Measurements from ENCODE around the gene SLC43A2.
"Not testable (repeated sequence)": the region's sequence is repeated elsewhere in the genome, so short reads cannot be mapped to it uniquely, and the experiment has no call there.

Gene SLC43A2

GRCh38 chr17:1627982-1628855 lies at the start of gene SLC43A2:
SLC43A2 (minus strand) TSS chr17:1628834; CDS start chr17:1627874, 960 bp downstream.
- Histone ChIP-seq H3K9me3 (ENCODE audit: control insufficient read depth in 2 of 2, low read length in 2 of 2) (no peaks in the 10 kb centered on the region), H3K27me3 (ENCODE audit: control insufficient read depth in 2 of 2, insufficient read depth in 2 of 2, low read length in 2 of 2) (no peaks in the 10 kb centered on the region), H3K36me3 (ENCODE audit: control insufficient read depth in 2 of 2, insufficient read depth in 2 of 2, low read length in 2 of 2) (peaks cover 0 to 3% of the 10 kb centered on the region in 2 donors), H3K4me3 (ENCODE audit: low read length in 2 of 2) (peak within 1 kb of the TSS; percentile 79 to 86), H3K4me1 (ENCODE audit: control insufficient read depth in 2 of 2, insufficient read depth in 2 of 2, low read length in 2 of 2) (peaks cover 18 to 19% of the 10 kb centered on the region in 2 donors), H3K9ac (ENCODE audit: low read depth in 1 of 2, low read length in 2 of 2) (peak within 1 kb of the TSS; percentile 73 to 80), H3K27ac (ENCODE audit: low read depth in 2 of 2, low read length in 2 of 2) (peak within 1 kb of the TSS; percentile 90 to 94)

GRCh38 chr17:1676401-1676800 lies 47.8 kb upstream of the SLC43A2 start:
- no peaks in the 10 kb centered on the region for H3K4me1 ChIP-seq (ENCODE audit: control insufficient read depth in 2 of 2, insufficient read depth in 2 of 2, low read length in 2 of 2)
- no peak overlapping the region for H3K4me3 ChIP-seq (ENCODE audit: low read length in 2 of 2)
- H3K9me3 ChIP-seq (ENCODE audit: control insufficient read depth in 2 of 2, low read length in 2 of 2): no peaks in the 10 kb centered on the region
- H3K9ac ChIP-seq (ENCODE audit: low read depth in 1 of 2, low read length in 2 of 2): no peak overlapping the region
- no peak overlapping the region for H3K27ac ChIP-seq (ENCODE audit: low read depth in 2 of 2, low read length in 2 of 2)
- H3K27me3 ChIP-seq (ENCODE audit: control insufficient read depth in 2 of 2, insufficient read depth in 2 of 2, low read length in 2 of 2): no peaks in the 10 kb centered on the region
- peaks cover 87 to 90% of the 10 kb centered on the region in 2 donors for H3K36me3 ChIP-seq (ENCODE audit: control insufficient read depth in 2 of 2, insufficient read depth in 2 of 2, low read length in 2 of 2)

GRCh38 chr17:1673041-1673785 lies 44.6 kb upstream of the SLC43A2 start:
- no peak overlapping the region for H3K4me3 ChIP-seq (ENCODE audit: low read length in 2 of 2)
- no peaks in the 10 kb centered on the region for H3K9me3 ChIP-seq (ENCODE audit: control insufficient read depth in 2 of 2, low read length in 2 of 2)
- peaks cover 0 to 3% of the 10 kb centered on the region in 2 donors for H3K4me1 ChIP-seq (ENCODE audit: control insufficient read depth in 2 of 2, insufficient read depth in 2 of 2, low read length in 2 of 2)
- H3K9ac ChIP-seq (ENCODE audit: low read depth in 1 of 2, low read length in 2 of 2): no peak overlapping the region
- H3K27ac ChIP-seq (ENCODE audit: low read depth in 2 of 2, low read length in 2 of 2): no peak overlapping the region
- peaks cover 74 to 82% of the 10 kb centered on the region in 2 donors for H3K36me3 ChIP-seq (ENCODE audit: control insufficient read depth in 2 of 2, insufficient read depth in 2 of 2, low read length in 2 of 2)
- H3K27me3 ChIP-seq (ENCODE audit: control insufficient read depth in 2 of 2, insufficient read depth in 2 of 2, low read length in 2 of 2): no peaks in the 10 kb centered on the region

- H3K27ac ChIP-seq (ENCODE audit: low read depth in 2 of 2, low read length in 2 of 2); H3K9ac ChIP-seq (ENCODE audit: low read depth in 1 of 2, low read length in 2 of 2); H3K4me1 ChIP-seq (ENCODE audit: control insufficient read depth in 2 of 2, insufficient read depth in 2 of 2, low read length in 2 of 2); H3K9me3 ChIP-seq (ENCODE audit: control insufficient read depth in 2 of 2, low read length in 2 of 2); H3K4me3 ChIP-seq (ENCODE audit: low read length in 2 of 2); H3K27me3 ChIP-seq (ENCODE audit: control insufficient read depth in 2 of 2, insufficient read depth in 2 of 2, low read length in 2 of 2): not testable (repeated sequence)
- H3K36me3 ChIP-seq (ENCODE audit: control insufficient read depth in 2 of 2, insufficient read depth in 2 of 2, low read length in 2 of 2): peaks cover 66 to 72% of the 10 kb centered on the region in 2 donors
Observed at GRCh38 chr17:1663934-1664333, 35.3 kb upstream of the SLC43A2 start.

- Histone ChIP-seq H3K27me3 (ENCODE audit: control insufficient read depth in 2 of 2, insufficient read depth in 2 of 2, low read length in 2 of 2) (no peaks in the 10 kb centered on the region), H3K27ac (ENCODE audit: low read depth in 2 of 2, low read length in 2 of 2) (no peak overlapping the region), H3K4me3 (ENCODE audit: low read length in 2 of 2) (no peak overlapping the region), H3K4me1 (ENCODE audit: control insufficient read depth in 2 of 2, insufficient read depth in 2 of 2, low read length in 2 of 2) (no peaks in the 10 kb centered on the region), H3K36me3 (ENCODE audit: control insufficient read depth in 2 of 2, insufficient read depth in 2 of 2, low read length in 2 of 2) (peaks cover 71 to 82% of the 10 kb centered on the region in 2 donors), H3K9me3 (ENCODE audit: control insufficient read depth in 2 of 2, low read length in 2 of 2) (no peaks in the 10 kb centered on the region), H3K9ac (ENCODE audit: low read depth in 1 of 2, low read length in 2 of 2) (no peak overlapping the region)
Observed at GRCh38 chr17:1661045-1661444, 32.4 kb upstream of the SLC43A2 start.

- no peaks in the 10 kb centered on the region for H3K4me1 ChIP-seq (ENCODE audit: control insufficient read depth in 2 of 2, insufficient read depth in 2 of 2, low read length in 2 of 2)
- H3K9ac ChIP-seq (ENCODE audit: low read depth in 1 of 2, low read length in 2 of 2): no peak overlapping the region
- peaks cover 84 to 89% of the 10 kb centered on the region in 2 donors for H3K36me3 ChIP-seq (ENCODE audit: control insufficient read depth in 2 of 2, insufficient read depth in 2 of 2, low read length in 2 of 2)
- no peak overlapping the region for H3K4me3 ChIP-seq (ENCODE audit: low read length in 2 of 2)
- H3K27me3 ChIP-seq (ENCODE audit: control insufficient read depth in 2 of 2, insufficient read depth in 2 of 2, low read length in 2 of 2): no peaks in the 10 kb centered on the region
- H3K9me3 ChIP-seq (ENCODE audit: control insufficient read depth in 2 of 2, low read length in 2 of 2): no peaks in the 10 kb centered on the region
- H3K27ac ChIP-seq (ENCODE audit: low read depth in 2 of 2, low read length in 2 of 2): no peak overlapping the region
Observed at GRCh38 chr17:1658100-1658499, 29.5 kb upstream of the SLC43A2 start.

- H3K9ac ChIP-seq (ENCODE audit: low read depth in 1 of 2, low read length in 2 of 2): no peak overlapping the region
- H3K4me3 ChIP-seq (ENCODE audit: low read length in 2 of 2): no peak overlapping the region
- H3K4me1 ChIP-seq (ENCODE audit: control insufficient read depth in 2 of 2, insufficient read depth in 2 of 2, low read length in 2 of 2): peaks cover 15 to 19% of the 10 kb centered on the region in 2 donors
- no peaks in the 10 kb centered on the region for H3K9me3 ChIP-seq (ENCODE audit: control insufficient read depth in 2 of 2, low read length in 2 of 2)
- H3K36me3 ChIP-seq (ENCODE audit: control insufficient read depth in 2 of 2, insufficient read depth in 2 of 2, low read length in 2 of 2): peaks cover 73 to 74% of the 10 kb centered on the region in 2 donors
- H3K27ac ChIP-seq (ENCODE audit: low read depth in 2 of 2, low read length in 2 of 2): no peak overlapping the region
- H3K27me3 ChIP-seq (ENCODE audit: control insufficient read depth in 2 of 2, insufficient read depth in 2 of 2, low read length in 2 of 2): no peaks in the 10 kb centered on the region
Observed at GRCh38 chr17:1653735-1654134, 25.1 kb upstream of the SLC43A2 start.

GRCh38 chr17:1652794-1653193 lies 24.2 kb upstream of the SLC43A2 start:
- H3K9ac ChIP-seq (ENCODE audit: low read depth in 1 of 2, low read length in 2 of 2); H3K27ac ChIP-seq (ENCODE audit: low read depth in 2 of 2, low read length in 2 of 2); H3K27me3 ChIP-seq (ENCODE audit: control insufficient read depth in 2 of 2, insufficient read depth in 2 of 2, low read length in 2 of 2); H3K9me3 ChIP-seq (ENCODE audit: control insufficient read depth in 2 of 2, low read length in 2 of 2); H3K4me3 ChIP-seq (ENCODE audit: low read length in 2 of 2): not testable (repeated sequence)
- Histone ChIP-seq H3K36me3 (ENCODE audit: control insufficient read depth in 2 of 2, insufficient read depth in 2 of 2, low read length in 2 of 2) (peaks cover 65 to 66% of the 10 kb centered on the region in 2 donors), H3K4me1 (ENCODE audit: control insufficient read depth in 2 of 2, insufficient read depth in 2 of 2, low read length in 2 of 2) (peaks cover 24 to 28% of the 10 kb centered on the region in 2 donors)

GRCh38 chr17:1651559-1651844 lies 22.9 kb upstream of the SLC43A2 start:
- H3K36me3 ChIP-seq (ENCODE audit: control insufficient read depth in 2 of 2, insufficient read depth in 2 of 2, low read length in 2 of 2): peaks cover 57 to 62% of the 10 kb centered on the region in 2 donors
- H3K4me1 ChIP-seq (ENCODE audit: control insufficient read depth in 2 of 2, insufficient read depth in 2 of 2, low read length in 2 of 2): peaks cover 28 to 32% of the 10 kb centered on the region in 2 donors
- no peaks in the 10 kb centered on the region for H3K9me3 ChIP-seq (ENCODE audit: control insufficient read depth in 2 of 2, low read length in 2 of 2)
- no peak overlapping the region for H3K27ac ChIP-seq (ENCODE audit: low read depth in 2 of 2, low read length in 2 of 2)
- no peaks in the 10 kb centered on the region for H3K27me3 ChIP-seq (ENCODE audit: control insufficient read depth in 2 of 2, insufficient read depth in 2 of 2, low read length in 2 of 2)
- H3K9ac ChIP-seq (ENCODE audit: low read depth in 1 of 2, low read length in 2 of 2): no peak overlapping the region
- H3K4me3 ChIP-seq (ENCODE audit: low read length in 2 of 2): no peak overlapping the region
